PC-9 (cell line): ENCODE results near the gene CDC37L1.

Experiments used
- CTCF ChIP-seq: fragments of 200-600 bp; sonication (generic); conservative IDR thresholded peaks from 2 replicates; pipeline ENCODE4 v1.6.1; 2017; ENCODE audit warnings: mixed run types, antibody characterized with exemption, mild to moderate bottlenecking, moderate library complexity
- EZH2 ChIP-seq: fragments of 200-600 bp; sonication (generic); IDR thresholded peaks from 2 replicates; pipeline ENCODE4 v1.8.0; 2017; ENCODE audit warnings: antibody characterized with exemption, low read depth

DNA sequence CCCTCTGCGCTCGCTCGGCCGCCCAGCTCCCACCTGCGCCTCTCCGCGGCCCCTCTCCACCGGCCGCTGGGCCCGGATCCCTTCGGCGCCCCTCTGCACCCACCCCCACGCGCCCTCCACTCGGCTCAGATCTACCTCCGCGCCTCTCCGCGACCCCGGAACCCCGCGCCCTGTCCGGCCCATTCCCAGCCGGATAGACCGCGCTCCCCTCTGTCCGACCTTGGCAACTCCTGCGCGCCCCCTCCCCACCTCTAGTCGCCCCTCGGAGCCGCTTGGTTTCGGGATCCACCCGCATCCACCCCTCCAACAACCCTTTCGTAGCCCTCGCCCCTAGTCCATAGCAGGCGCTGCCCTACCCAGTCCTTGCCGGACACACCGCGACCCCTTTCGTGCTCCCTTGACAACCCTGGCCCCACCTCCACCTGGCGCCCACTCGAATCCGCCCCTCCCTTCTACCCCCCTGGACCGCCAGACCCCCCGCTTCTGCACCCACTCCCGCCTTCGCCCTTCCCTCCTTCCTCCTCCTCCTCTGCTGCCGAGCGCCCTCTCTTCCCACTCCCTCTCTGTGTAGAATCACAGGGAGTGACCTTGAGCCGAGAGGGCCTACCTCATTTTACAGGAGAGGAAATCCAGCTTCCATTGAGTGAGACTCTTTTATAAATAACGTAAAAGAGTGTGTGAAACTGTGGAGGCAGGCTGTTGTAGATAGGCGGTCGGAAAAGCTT is 62.2 kb downstream of the CDC37L1 start:
- TF ChIP-seq EZH2 (no peak), CTCF (no peak)
